Urothelium cell line (cell line): ENCODE measurements around the gene BATF3.
A peak's percentile ranks its signal among the peaks of the same experiment; 100 is the strongest.

ENCODE experiments used
- DNase-seq: peaks from one replicate; pipeline ENCODE4 v3.0.0; 2011; ENCODE audit warnings: low spot score, mixed read lengths
- FAIRE-seq: peaks from 2 replicates; lab custom pipeline; 2011; peaks lifted over from hg19 to GRCh38; lab: Jason Lieb, UNC

The BATF3 gene

DNA sequence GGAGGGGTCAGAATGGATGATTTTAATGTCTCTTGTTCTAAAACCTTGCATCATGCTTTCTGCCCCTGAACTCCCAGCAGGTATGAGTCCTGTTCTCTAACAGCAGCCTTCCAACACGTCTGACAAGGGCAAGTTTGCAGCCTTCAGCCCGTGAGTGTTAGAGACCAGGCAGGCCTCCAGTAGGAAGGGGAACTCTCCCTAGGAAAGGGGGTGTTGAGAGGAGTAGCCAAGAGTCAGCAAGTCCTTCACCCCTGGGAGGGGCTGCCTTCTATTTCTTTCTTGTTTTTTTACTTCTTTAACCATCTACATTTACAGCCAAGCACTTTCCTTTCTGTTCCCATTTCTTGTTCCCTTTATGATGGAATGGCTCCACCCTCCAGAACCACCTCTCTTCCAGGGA, 14.2 kb downstream of the BATF3 start:
- DNase-seq (no peak), FAIRE-seq (no peak)

DNA sequence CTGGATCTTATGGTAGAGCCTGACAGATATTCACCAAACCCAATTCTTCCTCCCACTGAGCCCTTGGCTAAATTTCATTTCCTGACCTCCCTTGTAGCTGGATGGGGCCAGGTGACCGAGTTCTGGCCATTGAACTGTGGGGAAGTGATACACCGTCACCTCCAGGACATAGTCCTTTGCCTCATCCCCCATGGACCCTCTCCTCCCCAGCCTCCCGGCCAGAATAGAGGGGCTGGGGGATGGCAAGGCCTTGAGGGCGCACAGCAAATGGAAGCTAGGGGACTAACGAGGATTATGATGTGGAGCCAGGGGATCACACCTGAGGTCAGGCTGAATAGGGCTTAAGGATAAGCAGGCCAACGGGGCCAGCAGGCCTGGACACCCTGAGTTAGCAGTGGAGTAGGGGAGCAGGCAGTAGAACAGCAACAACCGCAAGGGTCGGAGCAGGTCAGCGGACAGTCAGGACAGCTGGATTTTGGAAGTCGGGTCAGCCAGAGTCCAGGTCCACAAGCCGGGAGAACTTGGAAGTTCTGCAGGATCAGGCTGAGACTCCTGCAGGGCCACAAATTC, 15.0 kb downstream of the BATF3 start:
- DNase-seq = no peak
- FAIRE-seq = no peak

DNA sequence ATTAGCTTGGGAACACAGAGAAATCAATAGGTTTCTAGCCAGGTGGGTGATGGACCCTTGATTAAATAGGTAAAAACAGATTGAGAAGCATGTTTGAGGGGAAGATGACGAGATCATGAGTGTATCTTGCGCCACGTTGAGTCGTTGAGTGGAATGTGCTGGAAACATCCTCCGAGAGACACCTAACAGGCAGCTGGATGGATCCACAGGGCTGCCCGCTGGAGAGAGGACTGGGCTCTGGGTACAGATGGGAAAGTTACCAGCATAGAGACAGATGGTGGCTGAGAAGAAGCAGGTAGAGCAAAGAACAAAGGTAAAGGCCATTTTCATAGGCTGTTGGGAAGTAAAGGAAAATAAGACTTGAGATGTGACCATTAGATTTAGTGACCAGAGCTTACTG, 15.6 kb downstream of the BATF3 start:
- no peak for FAIRE-seq
- DNase-seq = no peak

DNA sequence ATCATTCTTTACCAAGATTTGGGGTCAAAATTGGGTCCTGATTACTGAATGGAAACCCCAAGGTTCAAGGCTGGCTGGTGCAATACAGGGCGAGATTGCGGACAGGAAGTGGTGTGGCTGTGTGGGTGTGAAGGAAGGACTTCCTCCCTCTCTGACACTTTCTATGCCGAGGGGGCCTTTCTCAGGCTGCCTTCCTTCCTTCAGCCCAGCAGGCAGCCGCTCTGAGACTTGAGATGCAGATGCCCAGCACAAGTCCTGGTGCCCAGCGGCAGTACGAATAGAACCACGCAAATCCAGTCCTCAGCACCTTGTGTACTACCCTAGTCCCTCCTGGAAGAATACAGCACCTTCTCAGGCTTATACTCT, 16.3 kb downstream of the BATF3 start:
- FAIRE-seq = no peak
- DNase-seq = no peak

DNA sequence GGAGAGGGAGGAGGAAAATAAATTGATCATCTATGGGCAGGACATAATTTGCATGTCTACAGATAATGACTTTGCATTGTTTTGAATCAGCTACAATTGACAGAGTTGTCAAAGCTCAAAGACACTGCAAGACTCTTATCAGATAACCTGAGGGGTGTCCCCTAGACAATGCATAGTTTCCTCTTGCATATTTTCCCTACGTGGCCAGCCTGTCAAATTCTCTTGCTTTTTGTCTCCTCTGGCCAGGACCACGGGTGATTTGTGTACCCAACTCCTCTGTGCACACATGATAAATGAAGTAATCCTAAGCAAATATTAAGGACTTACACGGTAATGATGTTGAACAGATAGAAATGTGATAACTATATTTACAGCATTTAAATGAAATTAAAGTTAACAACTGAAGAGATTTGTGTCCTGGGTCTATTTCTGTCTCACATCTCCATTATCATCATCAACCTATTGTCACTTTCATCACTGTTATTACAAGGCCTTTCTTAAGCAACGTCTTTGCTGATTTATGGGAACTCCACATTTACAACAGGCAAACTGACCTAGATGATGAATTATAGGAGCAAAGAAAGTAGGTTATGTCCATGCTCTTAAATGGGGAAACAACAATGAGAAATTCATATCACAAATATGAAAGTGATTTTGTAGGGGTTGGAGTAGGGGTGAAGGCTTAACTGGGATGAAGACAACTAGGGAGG, 18.8 kb downstream of the BATF3 start:
- no peak for DNase-seq
- FAIRE-seq = no peak

DNA sequence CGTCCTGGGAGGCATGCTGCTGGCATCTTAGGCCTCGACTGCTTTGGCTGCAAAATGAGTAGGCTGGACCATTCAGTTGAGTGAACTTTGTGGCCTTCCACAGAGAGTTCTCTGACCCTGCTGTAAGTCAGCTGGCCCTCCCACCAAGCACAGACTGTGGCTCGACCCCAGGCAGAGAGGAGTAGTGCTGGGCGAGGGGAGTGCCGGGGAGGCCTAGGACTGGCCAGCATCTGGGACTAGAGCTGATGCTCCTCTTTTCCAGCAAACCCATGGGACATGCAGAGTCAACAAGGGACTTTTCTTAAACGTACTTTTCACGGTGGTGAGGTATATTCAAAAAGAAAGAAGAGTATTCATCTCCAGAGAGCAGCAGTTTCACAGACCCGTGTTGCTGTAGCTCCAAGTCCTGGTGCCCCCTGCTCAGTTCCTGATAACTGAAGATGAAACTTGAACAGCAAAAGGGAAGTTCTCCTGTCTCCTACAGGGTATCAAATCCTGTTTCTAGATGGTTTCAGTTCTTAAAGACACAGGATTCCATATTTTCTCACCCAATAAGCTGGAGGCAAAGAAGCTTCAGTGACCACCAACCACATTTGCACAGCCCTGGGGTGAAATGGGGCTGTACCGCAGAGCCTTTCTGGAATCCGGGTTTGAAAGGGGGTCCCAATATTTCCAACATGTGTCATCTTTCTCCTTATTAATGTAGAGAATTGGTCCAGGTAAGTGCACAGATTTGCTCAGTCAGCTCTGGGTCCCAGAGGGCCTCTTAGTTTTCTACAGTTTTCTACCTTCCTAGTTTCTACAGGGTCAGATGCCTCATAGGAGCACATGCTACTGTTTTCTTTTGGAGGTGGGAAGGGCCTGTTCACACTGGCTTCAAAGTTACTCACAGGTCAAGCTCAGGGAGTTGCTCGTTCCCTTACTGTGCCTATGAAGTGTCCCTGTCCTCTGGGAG, 20.9 kb downstream of the BATF3 start:
- no peak for DNase-seq
- FAIRE-seq = no peak

DNA sequence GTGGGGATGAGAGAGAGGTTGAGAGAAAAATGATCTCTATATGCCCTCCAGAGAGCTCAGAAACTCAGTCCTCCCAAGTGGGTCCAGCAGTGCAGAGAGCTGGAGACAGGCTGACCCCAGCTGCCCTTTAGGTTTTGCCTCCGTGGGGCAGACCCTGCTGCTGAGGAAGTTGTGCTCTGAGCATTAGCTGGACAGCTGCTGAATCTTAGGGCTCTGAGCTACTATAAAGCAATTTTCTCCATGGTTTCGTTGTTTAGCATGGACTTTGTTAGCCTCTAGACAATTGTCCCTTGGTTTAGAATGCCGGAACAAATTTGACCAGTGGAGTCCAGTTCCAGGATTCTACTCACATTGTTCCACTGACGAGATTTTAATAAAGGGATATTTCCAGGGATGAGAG, 22.1 kb downstream of the BATF3 start:
- no peak for DNase-seq
- no peak for FAIRE-seq

DNA sequence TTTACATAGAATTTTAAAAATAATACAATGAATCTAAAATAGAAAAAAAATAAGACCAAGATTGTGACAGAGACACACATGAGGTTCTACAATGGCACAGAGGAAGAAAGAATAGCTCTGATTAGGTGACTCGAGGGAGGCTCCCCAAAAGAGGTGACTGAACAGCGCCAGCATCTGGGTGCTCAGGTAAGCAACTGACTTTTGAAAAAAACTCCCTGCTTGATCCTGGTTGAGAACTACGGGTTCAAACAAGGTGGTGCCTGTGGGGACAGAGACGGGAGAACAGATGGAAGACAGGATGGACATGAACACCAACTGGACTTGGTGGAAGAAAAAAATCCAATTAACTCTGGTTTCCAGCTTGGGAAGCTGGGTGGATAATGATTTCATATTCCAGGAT, 22.5 kb downstream of the BATF3 start:
- no peak for FAIRE-seq
- DNase-seq = no peak

DNA sequence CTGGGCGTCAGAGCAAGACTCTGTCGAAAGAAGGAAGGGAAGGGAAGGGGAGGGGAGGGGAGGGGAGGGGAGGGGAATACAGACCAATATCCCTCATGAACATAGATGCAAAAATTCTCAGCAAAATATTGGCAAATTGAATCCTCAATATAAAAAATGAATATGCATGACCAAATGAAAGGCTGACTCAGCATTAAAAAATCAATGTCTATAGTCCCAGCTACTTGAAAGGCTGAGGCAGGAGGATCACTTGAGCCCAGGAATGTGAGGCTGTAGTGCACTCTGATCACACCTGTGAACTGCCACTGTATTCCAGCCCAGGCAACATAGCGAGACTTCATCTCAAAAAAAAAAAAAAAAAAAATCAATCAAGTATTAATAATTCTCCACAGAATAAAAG, 24.0 kb downstream of the BATF3 start:
- DNase-seq (no peak), FAIRE-seq (no peak)

DNA sequence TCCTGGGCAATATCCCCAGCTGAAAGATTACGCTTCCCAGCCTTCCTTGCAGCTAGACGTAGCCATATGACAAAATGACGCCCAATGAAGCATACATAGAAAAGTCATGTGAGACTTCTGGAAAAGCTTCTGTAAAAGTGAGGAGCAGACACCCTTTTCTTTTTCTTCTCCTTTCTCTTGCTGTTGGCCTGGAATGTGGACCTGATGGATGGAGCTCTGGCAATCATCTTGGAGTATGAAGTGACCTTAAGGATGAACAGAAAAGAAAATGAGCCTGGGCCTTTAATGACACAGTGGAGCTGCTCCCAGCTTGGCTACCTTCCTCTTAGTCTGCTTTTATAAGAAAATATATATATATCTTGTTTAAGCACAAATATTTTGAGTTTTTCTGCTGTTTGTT, 24.8 kb downstream of the BATF3 start:
- FAIRE-seq (no peak), DNase-seq (no peak)

DNA sequence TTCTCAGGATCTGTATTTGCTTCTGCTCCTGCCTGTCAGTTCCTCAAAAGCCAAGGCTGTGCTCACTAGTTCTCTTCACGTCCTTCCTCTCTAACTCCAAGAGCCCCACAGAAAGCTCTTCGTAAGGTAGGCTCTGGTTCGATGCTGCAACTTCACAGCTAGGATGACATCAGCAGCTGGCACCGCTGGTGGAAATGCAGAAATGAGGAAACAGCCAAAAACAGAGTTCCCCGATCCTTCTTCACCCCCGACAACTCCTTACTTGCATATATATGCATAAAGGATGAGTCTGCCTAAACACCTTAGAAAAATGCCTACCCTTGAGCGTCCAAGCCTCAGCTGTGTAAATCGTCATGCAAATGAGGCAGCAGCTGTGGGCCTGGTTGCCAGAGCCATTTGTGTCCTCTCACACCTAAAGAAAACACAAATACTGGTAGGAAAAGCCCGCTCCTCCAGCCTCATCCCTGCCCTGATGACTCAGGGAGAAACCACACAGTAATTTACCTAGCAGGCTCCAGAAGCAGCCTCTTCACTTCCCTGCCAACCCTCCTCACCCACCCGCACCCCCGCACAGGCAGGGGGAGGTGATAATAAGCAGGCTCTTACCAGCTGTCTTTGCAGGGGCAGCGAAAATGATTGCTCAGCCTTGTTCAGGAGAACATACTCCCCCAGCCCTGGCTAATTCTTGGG, 28.2 kb downstream of the BATF3 start:
- FAIRE-seq = no peak
- peak; percentile 85 for DNase-seq

DNA sequence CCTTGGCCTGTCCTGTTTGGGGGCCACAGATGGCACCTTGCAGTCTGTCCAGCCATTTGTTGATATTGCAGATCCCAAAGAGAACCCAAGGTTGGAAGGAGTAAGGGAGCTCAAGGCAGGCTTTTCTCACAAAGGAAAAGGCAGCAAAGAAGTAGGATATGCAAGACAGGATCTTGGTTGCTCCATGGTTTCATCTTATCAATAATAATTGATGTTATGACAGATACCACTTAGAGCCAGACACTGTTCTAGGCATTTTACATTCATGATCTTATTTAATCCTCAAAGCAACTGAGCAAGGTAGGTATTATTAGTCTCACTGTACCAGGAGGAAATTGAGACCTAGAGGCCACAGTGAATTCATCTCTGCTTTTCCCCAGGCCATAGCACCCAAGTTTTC, 28.8 kb downstream of the BATF3 start:
- DNase-seq (no peak), FAIRE-seq (no peak)

DNA sequence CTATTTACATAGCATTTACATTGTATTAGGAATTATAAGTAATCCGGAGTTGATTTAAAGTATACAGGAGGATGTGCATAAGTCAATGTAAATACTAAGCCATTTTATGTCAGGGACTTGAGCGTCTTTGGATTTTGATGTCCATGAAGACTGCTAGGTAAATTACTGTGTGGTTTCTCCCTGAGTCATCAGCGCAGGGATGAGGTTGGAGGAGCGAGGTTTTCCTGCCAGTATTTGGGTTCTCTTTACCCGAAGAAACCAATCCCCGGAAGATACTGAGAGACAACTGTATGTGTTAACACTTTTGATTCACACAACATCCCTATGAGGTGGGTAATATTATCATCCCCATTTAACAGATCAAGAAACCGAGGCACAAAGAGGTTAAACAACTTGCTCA, 29.3 kb downstream of the BATF3 start:
- FAIRE-seq (no peak), DNase-seq (no peak)

DNA sequence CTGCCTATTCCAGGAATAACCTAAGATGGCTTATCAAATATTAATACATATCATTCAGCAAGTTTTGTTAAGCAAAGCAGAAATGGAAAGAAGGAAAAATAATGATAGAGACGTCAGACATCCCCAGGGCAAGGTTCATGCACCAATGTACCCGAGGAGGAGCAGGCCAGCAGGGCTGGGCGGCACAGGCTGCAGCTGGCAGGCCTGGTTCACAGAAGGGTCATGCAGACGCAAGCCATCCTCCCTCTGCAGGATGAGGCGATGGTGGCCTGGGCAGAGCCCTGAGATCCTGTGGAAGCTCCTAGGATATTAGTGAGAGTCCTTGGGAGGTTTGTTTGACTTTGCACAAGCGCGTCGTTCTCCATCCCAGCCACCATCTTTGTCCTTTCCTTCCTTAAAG, 30.0 kb downstream of the BATF3 start:
- DNase-seq (no peak), FAIRE-seq (no peak)

DNA sequence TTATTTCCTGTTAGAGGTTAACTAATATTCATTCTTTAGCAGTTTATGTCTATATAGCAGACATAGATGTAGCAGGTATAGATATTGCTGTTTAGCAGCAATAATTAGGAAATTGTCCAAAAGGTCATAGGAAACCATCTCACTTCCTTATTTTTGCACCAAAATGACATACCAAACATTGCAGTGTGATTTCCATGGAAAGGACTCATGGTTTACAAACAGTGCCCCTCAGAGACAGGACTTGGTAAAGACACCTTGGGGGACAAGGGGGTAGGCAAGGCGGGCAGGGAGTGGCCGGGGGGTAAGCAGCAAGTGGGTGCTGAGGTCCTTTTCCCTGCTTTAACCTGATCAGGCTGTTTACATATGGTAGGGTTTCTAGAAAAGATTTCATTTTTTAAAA, 30.5 kb downstream of the BATF3 start:
- no peak for FAIRE-seq
- peak; percentile 21 for DNase-seq

DNA sequence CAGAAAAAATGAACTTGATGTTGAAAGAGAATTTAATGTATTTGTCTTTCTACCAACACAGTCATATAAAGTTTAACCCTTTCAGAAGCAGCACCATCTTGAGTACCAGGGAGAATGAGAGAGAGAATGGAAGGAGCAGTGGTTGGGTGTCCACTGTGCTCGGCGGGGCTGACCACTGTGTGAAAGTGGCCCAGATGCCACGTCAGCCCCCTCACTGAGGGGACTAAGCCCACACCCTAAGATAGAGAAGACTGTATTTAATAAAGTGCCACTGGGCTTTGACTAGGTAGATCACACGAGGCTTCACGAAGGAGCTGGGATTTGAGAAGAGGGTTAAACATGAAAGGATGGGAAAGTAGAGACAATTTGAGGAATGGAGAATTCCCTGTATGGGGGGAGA, 31.2 kb downstream of the BATF3 start:
- no peak for FAIRE-seq
- DNase-seq = no peak

DNA sequence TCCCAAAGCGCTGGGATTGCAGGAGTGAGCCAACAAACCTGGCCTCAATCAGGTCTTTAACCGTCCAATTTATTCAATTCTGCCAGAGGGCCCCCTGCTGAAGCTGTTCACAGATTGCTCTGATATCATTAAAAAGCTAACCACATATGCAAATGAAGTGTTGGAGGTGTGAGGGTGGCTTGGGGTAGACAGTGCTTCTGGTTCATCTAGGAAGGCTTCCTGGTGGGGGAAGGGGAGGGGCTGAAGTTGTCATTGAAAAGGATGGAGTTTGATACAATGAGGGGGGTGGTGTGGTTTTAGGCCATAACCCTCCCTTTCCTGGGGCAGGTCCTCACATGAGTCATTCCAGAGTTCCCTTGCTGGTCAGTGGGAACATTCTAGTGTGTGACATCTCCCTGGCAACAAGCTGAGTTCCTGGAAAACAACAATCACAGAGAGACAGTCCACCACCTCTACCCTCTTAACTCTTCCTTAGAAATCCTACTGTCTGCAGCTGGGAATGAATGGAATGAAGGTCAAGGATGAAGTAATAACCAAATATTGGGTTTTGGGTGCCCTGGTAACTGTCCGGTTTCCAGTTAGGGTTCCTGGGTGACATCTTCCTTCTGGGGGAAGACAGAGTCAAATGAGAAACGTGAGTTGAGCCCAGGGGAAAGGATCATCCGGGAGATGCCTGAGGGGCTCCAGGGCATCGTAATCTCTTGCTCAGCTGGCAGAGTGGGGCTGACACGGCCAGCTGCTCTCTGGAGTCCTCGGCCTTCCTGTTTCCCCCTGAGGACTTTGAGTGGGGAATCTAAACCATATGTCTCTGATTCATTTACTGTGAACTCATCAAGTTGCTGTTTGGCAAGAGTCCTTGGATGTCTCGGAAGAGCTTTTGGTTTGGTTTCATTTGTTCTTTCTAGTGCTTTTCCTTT, 32.2 kb downstream of the BATF3 start:
- FAIRE-seq (no peak), DNase-seq (peak; percentile 74)

DNA sequence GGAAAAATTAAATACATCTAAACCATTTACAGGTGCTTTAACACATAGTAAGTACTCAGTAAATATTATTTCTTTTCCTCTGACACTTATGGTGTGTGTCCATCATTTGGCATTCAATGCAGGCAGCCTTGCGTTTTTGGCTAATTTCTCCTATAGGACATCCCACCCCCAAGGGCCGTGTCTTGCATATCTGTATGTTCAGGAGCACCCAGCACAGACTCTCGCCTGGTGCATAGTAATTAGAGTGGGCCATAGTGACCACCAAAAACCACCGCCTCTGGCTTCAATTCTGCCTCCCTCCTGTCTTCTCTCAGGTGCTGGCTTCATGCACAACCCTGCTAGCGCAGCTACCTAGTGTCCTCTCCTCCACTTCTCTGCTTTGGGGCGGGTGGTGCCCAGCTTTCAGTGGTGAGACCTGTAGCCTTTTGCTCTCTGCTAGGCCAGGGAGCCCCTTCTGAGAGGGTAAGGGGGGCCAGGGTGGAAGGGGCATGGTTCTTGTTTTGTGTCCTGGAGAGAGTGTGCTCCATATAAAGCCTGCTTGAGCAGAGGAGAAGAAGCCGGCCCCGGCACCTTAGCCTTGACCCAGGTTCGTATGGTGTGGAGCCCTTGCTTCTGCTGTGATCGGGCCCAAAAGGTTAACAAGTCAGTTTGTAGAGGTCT, 33.4 kb downstream of the BATF3 start:
- FAIRE-seq (no peak), DNase-seq (no peak)

DNA sequence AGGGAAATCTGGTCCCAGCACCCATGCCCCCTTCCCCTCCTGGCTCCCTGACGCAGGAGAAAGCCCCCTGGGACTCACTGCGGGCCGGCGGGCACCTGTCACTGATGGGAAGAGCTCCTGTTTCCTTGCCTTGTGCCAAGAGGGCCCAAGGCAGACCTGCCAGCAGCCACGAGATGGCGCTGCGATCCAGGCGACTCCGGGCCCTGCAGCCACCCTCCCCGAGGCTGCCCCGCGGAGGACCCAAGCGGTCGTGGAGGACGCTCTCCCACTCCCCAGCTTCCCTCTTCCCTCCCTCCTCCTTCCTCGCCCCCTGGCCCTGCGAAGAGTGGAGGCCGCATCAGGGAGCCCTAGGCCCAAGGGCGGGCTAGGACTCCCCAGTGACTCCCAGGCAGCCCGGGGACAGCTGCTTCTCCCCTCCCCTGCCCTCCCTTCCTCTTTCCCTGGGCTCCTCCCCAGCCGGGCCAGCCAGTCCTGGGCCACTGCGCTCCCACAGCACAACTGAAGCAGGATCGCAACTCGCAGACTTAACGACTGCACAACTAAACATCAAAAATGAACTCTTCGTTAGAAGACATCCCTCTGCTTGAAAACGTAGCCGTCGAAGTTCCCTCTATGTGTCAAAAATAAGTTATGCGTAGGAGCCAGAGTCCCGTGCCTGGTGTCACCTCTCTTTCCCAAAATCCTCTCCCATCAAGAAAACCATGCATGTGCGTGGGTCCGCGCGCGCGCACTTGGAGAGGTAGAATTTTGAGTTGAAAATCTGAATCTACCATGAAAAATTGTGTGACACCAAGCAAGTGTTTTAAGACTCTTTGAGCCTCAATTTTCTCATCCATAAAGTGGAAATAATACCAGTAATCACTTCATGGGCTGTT, 34.2 kb downstream of the BATF3 start:
- FAIRE-seq = no peak

More for the DNA sequence above, 34.2 kb downstream of the BATF3 start:
- DNase-seq = peak; percentile 87
